K562 (cell line): Measurements from ENCODE around the gene GKAP1.

ENCODE experiments used
- CEBPB ChIP-seq: fragments of 450-650 bp; IDR thresholded peaks from 2 replicates; pipeline ENCODE4 v1.6.1; 2016; ENCODE audit warnings: missing genetic modification characterization, missing compliant biosample characterization
- FOXM1 ChIP-seq, 2 experiments: fragments of 450-650 bp in 1 of 2; sonication (generic) in 1 of 2; formaldehyde crosslinking in 1 of 2; IDR thresholded peaks; 2 replicates each; pipeline versions ENCODE4 v1.6.1 to v1.9.0; 2017 to 2022; ENCODE audit warnings: low read depth in 2 of 2, mild to moderate bottlenecking in 2 of 2, missing genetic modification reagents in 1 of 2, moderate library complexity in 1 of 2
- SIRT6 ChIP-seq: IDR thresholded peaks from one replicate; pipeline ENCODE4 v1.6.1; 2012; ENCODE audit warnings: low read depth, mild to moderate bottlenecking, control low read depth, inconsistent platforms, low read length, moderate library complexity
- TEAD1 ChIP-seq, 2 experiments: fragments of 450-650 bp in 1 of 2; sonication (generic) in 1 of 2; formaldehyde crosslinking; IDR thresholded peaks; 2 replicates each; pipeline versions ENCODE4 v1.4.0 to v1.8.0; 2020 to 2022; ENCODE audit warnings: mild to moderate bottlenecking in 2 of 2, missing genetic modification reagents in 1 of 2
- ZSCAN29 ChIP-seq: fragments of 450-650 bp; IDR thresholded peaks from 2 replicates; pipeline ENCODE4 v1.6.1; 2017
- TF ChIP-seq, protein P1 (sequence below), 2 experiments: fragments of 450-650 bp; formaldehyde crosslinking in 1 of 2; IDR thresholded peaks; 2 replicates each; pipeline versions ENCODE4 v1.4.0 to v1.6.1; 2014 to 2020; ENCODE audit warnings: mild to moderate bottlenecking in 2 of 2, borderline replicate concordance in 1 of 2, low read depth in 1 of 2
- TF ChIP-seq, protein P2 (sequence below): sonication (generic); formaldehyde crosslinking; IDR thresholded peaks from 2 replicates; pipeline ENCODE4 v1.8.0; 2022; ENCODE audit warnings: mild to moderate bottlenecking, missing genetic modification reagents, borderline replicate concordance
- TF ChIP-seq, protein P3 (sequence below): sonication (generic); formaldehyde crosslinking; IDR thresholded peaks from 2 replicates; pipeline ENCODE4 v1.8.0; 2022; ENCODE audit warnings: mild to moderate bottlenecking, missing genetic modification reagents

DNA sequence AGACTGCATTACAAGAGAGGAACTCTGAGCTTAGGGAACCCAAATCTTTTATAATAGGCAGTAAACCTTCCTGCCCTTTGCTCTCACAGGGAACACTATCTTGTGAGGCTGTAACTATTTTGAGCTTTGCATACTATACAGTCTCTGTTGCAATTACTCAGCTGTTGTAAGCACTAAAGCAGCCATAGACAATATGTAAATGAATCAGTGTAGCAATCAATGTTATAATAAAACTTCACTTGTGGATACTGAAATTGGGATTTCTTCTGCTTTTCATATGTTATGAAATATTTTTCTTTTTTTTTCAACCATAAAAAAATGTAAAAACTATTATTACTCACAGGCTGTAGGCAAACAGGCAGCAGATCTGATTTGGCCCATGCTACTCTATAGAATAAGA lies 93.1 kb downstream of the GKAP1 start:
- TF ChIP-seq, protein P1, sequence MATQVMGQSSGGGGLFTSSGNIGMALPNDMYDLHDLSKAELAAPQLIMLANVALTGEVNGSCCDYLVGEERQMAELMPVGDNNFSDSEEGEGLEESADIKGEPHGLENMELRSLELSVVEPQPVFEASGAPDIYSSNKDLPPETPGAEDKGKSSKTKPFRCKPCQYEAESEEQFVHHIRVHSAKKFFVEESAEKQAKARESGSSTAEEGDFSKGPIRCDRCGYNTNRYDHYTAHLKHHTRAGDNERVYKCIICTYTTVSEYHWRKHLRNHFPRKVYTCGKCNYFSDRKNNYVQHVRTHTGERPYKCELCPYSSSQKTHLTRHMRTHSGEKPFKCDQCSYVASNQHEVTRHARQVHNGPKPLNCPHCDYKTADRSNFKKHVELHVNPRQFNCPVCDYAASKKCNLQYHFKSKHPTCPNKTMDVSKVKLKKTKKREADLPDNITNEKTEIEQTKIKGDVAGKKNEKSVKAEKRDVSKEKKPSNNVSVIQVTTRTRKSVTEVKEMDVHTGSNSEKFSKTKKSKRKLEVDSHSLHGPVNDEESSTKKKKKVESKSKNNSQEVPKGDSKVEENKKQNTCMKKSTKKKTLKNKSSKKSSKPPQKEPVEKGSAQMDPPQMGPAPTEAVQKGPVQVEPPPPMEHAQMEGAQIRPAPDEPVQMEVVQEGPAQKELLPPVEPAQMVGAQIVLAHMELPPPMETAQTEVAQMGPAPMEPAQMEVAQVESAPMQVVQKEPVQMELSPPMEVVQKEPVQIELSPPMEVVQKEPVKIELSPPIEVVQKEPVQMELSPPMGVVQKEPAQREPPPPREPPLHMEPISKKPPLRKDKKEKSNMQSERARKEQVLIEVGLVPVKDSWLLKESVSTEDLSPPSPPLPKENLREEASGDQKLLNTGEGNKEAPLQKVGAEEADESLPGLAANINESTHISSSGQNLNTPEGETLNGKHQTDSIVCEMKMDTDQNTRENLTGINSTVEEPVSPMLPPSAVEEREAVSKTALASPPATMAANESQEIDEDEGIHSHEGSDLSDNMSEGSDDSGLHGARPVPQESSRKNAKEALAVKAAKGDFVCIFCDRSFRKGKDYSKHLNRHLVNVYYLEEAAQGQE (IDR thresholded peaks at IDR 0.05; ENCODE audit: borderline replicate concordance): no peak
- TF ChIP-seq, protein P1 (CRISPR knock-in tag; IDR thresholded peaks at IDR 0.05; ENCODE audit: low read depth): no peak
- TF ChIP-seq SIRT6 (no peak), ZSCAN29 (no peak), CEBPB (tag) (no peak), FOXM1 (IDR thresholded peaks at IDR 0.05; ENCODE audit: low read depth) (no peak), FOXM1 (CRISPR knock-in tag; IDR thresholded peaks at IDR 0.05; ENCODE audit: low read depth) (no peak), TEAD1 (CRISPR knock-in tag; IDR thresholded peaks at IDR 0.05) (no peak)
- TF ChIP-seq, protein P2, sequence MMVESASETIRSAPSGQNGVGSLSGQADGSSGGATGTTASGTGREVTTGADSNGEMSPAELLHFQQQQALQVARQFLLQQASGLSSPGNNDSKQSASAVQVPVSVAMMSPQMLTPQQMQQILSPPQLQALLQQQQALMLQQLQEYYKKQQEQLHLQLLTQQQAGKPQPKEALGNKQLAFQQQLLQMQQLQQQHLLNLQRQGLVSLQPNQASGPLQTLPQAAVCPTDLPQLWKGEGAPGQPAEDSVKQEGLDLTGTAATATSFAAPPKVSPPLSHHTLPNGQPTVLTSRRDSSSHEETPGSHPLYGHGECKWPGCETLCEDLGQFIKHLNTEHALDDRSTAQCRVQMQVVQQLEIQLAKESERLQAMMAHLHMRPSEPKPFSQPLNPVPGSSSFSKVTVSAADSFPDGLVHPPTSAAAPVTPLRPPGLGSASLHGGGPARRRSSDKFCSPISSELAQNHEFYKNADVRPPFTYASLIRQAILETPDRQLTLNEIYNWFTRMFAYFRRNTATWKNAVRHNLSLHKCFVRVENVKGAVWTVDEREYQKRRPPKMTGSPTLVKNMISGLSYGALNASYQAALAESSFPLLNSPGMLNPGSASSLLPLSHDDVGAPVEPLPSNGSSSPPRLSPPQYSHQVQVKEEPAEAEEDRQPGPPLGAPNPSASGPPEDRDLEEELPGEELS (CRISPR knock-in tag): no peak
- TF ChIP-seq, protein P3, sequence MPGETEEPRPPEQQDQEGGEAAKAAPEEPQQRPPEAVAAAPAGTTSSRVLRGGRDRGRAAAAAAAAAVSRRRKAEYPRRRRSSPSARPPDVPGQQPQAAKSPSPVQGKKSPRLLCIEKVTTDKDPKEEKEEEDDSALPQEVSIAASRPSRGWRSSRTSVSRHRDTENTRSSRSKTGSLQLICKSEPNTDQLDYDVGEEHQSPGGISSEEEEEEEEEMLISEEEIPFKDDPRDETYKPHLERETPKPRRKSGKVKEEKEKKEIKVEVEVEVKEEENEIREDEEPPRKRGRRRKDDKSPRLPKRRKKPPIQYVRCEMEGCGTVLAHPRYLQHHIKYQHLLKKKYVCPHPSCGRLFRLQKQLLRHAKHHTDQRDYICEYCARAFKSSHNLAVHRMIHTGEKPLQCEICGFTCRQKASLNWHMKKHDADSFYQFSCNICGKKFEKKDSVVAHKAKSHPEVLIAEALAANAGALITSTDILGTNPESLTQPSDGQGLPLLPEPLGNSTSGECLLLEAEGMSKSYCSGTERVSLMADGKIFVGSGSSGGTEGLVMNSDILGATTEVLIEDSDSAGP: no peak
